ENCODE measurements around the gene FBXL13.
"Not testable (repeated sequence)": the region's sequence is repeated elsewhere in the genome, so short reads cannot be mapped to it uniquely, and the experiment has no call there.

Gene FBXL13

DNA sequence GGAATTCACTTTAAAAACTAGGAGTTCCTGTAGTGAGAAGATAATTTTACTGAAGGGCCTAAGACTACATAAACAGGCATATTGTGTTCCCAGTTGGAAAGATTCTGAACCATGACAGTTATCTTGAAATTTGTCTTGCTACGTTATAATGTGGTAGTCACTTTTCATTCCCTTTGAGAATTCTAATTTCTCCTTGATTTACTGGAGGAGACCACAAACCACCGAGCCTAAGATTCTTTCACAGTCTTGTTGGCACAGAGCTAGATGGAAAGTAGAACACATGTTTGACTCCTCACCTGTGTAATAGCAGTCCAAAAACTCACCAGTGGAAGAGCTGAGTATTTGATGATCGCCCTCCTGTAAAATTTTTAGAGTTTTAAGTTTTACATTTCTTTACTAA is 5.2 kb upstream of the FBXL13 start:
- no peak for DNase-seq (ENCODE audit: low read depth)

DNA sequence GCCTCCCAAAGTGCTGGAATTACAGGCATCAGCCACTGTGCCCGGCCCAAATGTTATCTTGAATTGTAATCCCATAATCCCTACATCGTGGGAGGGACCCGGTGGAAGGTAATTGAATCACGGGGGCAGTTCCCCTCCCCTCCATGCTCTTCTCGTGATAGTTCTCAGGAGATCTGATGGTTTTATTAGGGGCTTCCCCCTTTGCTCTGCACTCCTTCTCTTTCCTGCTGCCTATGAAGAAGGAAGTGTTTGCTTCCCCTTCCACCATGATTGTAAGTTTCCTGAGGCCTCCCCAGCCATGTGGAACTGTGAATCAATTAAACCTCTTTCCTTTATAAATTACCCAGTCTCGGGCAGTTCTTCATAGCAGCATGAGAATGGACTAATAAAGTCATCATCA is 3.6 kb upstream of the FBXL13 start:
- DNase-seq (ENCODE audit: low read depth) = not testable (repeated sequence)

DNA sequence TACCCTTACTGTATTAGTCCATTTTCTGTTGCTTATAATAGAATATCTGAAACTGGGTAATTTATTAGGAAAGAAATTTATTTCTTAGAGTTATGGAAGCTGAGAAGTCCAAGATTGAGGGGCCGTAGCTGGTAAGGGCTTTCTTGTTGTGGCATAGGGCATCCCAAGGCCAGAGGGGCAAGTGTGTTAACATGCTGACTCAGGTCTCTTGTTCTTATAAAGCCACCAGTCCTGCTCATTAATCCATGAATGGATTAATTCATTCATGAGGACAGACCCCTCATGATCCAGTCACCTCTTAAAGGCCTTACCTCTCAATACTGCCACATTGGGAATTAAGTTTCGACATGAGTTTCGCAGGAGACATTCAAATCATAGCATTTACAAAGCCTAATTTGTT is 2.7 kb upstream of the FBXL13 start:
- no peak for DNase-seq (ENCODE audit: low read depth)

GRCh38 chr7:103076764-103077163 is 2.2 kb upstream of the FBXL13 start:
- no peak for DNase-seq (ENCODE audit: low read depth)

- DNase-seq (ENCODE audit: low read depth) = peak; percentile 77
Observed at GRCh38 chr7:103075337-103075918, 832 bp upstream of the FBXL13 start.

DNA sequence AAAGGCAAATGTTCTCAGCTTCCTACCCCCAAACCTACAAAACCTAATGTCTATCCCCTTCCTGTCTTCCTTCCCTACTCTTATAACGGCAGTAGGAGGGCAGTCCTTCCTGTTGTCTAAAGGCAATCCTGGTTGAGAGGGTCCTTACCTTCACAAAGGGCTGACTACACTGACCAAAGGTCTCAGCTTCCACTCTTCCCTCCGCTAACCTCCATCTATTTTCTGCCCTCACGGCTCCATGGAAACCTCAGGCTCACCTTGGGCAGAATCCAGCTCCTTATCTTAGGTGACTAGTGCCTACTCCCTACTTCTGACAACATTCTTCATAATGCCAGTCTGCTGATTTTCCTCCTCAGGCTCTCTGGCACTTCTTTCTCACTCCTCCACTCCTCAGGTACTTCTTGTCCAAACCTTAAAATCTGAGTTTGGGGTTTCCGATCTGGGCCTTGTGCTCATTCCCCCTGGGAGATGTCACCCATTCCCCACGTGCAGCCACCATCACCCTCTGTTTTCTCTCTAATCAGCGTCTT is 542 bp downstream of the FBXL13 start:
- DNase-seq (ENCODE audit: low read depth) = no peak

- no peak for DNase-seq (ENCODE audit: low read depth)
Observed at GRCh38 chr7:103071000-103071399, 3.6 kb downstream of the FBXL13 start.

GRCh38 chr7:103068414-103069403 is 5.9 kb downstream of the FBXL13 start:
- no peak for DNase-seq (ENCODE audit: low read depth)

DNA sequence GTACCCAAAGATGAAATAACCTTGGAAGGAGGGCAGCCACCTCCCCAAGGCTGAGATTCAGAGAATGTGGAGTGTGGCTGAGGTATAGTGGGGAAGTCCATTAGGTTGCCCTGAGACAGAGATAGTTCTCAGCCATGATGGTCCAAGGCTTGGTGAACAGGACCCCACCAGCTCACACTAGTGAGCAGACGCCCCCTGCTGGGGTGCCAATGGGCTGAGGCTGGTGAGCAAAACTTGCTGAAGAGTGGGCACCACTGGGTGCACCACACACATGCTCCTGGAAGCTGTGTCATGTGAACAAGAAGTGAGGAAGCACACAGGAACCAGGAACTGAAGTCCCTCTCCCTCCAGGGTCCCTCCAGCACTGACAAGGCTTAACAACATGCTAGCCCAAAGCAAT is 8.9 kb downstream of the FBXL13 start:
- DNase-seq (ENCODE audit: low read depth) = peak; percentile 32

DNA sequence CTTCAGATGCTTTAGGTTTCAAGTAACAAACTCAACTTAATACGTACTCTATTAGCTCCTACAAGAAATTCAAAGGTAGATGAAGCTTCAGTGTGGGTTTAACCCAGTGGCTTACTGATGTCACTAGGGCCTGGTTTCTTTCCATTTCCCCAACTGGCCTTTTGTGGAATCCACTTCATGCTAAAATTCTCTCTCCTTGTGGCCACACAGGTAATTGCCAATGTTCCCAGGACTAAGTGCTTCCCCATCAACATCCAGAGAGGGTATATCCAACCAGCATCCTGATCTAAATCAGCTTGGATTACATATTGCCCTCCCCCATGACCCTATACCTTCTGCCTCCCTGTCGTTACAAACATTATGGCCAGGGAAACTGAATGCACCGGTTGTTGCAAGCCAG is 10.7 kb downstream of the FBXL13 start:
- no peak for DNase-seq (ENCODE audit: low read depth)

GRCh38 chr7:103059471-103059870 is 15.1 kb downstream of the FBXL13 start:
- DNase-seq (ENCODE audit: low read depth) = peak; percentile 9

- no peak for DNase-seq (ENCODE audit: low read depth)
Observed at GRCh38 chr7:103058122-103058521, 16.5 kb downstream of the FBXL13 start.

GRCh38 chr7:103056006-103056405 is 18.6 kb downstream of the FBXL13 start:
- DNase-seq (ENCODE audit: low read depth) = not testable (repeated sequence)

DNA sequence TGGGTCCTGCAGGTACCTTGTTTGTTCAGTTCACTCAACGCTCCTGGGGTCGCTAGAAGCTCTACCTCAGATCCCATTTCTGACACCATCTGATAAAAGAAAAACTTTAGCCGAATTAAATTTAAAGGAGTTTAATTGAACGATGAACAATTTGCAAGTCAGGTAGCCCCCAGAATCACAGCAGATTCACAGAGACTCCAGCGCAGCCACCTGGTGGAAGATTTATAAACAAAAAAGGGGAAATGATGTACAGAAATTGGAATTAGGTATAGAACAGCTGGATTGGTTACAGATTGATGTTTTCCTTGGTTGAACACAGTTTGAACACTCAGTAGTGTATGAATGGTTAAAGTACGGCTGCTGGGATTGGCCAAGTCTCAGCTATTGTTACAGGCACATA is 23.1 kb downstream of the FBXL13 start:
- DNase-seq (ENCODE audit: low read depth) = no peak

DNA sequence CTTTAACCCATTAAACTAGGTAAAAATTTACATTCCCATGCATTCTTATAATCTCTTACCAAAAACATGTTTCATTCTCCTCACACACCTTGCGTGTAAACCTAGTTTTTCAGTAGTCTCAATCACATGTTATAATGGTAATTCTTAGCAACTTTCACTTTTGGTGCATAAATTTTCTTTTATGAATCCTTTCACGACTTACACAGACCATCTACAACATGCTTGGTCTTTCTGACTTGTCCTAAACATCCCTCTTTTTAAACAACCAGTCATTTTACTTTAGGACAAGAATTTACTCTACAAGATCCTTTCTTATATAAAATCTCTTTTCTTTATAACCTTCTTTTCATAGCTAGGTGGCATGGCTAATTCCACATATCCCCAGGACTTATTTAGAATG is 25.8 kb downstream of the FBXL13 start:
- no peak for DNase-seq (ENCODE audit: low read depth)

DNA sequence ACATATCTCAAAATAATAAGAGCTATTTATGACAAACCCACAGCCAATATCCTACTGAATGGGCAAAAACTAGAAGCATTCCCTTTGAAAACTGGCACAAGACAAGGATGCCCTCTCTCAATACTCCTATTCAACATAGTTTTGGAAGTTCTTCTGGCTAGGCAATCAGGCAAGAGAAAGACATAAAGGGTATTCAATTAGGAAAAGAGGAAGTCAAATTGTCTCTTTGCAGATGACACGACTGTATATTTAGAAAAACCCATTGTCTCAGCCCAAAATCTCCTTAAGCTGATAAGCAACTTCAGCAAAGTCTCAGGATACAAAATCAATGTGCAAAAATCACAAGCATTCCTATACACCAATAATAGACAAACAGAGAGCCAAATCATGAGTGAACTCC is 32.8 kb downstream of the FBXL13 start:
- not testable (repeated sequence) for DNase-seq (ENCODE audit: low read depth)

DNA sequence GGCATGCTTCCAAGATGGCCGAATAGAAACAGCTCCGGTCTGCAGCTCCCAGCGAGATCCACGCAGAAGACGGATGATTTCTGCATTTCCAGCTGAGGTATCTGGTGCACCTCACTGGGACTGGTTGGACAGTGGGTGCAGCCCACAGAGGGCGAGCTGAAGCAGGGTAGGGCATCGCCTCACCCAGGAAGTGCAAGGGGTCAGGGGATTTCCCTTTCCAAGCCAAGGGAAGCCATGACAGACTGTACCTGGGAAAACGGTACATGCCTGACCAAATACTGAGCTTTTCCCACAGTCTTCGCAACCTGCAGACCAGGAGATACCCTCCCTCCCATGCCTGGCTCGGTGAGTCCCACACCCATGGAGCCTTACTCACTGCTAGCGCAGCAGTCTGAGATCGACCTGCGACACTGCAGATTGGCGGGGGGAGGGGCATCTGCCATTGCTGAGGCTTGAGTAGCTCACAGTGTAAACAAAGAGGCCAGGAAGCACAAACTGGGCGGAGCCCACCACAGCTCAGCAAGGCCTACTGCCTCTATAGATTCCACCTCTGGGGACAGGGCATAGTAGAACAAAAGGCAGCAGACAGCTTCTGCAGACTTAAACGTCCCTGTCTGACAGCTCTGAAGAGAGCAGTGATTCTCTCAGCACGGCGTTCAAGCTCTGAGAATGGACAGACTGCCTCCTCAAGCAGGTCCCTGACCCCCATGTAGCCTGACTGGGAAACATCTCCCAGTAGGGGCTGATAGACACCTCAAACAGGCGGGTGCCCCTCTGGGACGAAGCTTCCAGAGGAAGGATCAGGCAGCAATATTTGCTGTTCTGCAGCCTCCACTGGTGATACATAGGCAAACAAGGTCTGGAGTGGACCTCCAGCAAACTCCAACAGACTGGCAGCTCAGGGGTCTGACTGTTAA is 36.5 kb downstream of the FBXL13 start:
- DNase-seq (ENCODE audit: low read depth) = not testable (repeated sequence)

DNA sequence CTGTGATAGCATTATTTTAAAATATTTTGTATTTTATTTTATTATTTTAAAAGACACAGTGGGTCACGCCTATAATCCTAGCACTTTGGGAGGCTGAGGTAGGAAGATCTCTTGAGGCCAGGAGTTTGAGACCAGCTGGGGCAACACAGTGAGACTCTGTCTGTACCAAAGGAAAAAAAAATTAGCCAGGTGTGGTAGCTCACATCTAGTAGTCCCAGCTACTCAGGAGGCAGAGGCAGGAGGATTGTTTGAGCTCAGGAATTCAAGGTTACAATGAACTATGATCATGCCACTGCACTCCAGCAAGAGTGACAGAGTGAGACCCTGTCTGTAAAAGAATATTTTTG is 37.1 kb downstream of the FBXL13 start:
- DNase-seq (ENCODE audit: low read depth) = no peak

DNA sequence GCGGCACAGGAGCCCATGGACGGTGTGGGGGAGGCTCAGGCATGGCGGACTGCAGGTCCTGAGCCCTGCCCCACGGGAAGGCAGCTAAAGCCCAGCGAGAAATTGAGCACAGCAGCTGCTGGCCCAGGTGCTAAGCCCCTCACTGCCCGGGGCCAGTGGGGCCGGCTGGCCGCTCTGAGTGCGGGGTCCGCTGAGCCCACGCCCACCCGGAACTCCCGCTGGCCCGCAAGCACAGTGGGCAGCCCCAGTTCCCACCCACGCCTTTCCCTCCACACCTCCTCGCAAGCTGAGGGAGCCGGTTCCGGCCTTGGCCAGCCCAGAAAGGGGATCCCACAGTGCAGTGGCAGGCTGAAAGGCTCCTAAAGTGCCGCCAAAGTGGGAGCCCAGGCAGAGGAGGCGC is 40.3 kb downstream of the FBXL13 start:
- DNase-seq (ENCODE audit: low read depth) = not testable (repeated sequence)

- peak; percentile 15 for DNase-seq (ENCODE audit: low read depth)
Observed at GRCh38 chr7:103031781-103032180, 42.8 kb downstream of the FBXL13 start.

GRCh38 chr7:103031024-103031423 is 43.6 kb downstream of the FBXL13 start:
- no peak for DNase-seq (ENCODE audit: low read depth)

DNA sequence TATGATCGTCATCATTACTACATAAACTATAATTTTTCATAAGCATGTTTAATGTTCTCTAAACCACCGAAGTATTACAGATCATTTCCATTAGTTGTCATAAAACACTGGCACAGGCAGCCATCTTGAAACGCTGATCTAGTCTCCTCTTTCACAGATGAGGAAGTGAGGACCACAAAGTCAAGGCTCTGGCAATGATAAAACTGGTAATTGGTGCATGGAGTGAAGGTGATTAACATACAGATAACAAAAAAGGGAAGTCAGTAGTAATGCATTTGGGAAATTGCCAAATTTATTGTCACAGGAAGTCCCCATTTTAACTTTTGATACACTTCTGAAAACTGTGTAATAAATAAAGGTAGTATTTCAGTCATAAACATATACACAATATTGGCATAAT is 49.3 kb downstream of the FBXL13 start:
- DNase-seq (ENCODE audit: low read depth) = no peak

Measured in iris pigment epithelial cell (primary cell).